Colon (tissue), 2 donors: ENCODE measurements around the gene EPHB3.

Experiments
- FAIRE-seq: peaks from 2 replicates; lab custom pipeline; 2012; peaks lifted over from hg19 to GRCh38; lab: Jason Lieb, UNC
- donor health status: control.
- donor health status: control.

The EPHB3 gene

GRCh38 chr3:184626923-184627322, 65.3 kb downstream of the EPHB3 start:
- FAIRE-seq, result no peak

- no peak for FAIRE-seq
Observed at GRCh38 chr3:184629555-184630160, 68.1 kb downstream of the EPHB3 start.

GRCh38 chr3:184630861-184631471, 69.4 kb downstream of the EPHB3 start:
- no peak for FAIRE-seq

- FAIRE-seq, result no peak
Observed at GRCh38 chr3:184631472-184631861, 69.9 kb downstream of the EPHB3 start.
